Naive B cell (primary cell): ENCODE results near the gene PLD1. TPM values are rescaled to one million over a fixed set of nuclear protein-coding genes. Genes with fewer than 3 reads are reported as not detected.

ENCODE experiments used
- ATAC-seq, 2 donors: fragments of 150-1000 bp; cut with Tn5 transposase; 2 replicates each; pipeline ENCODE4 v1.10.0; 2021; ENCODE audit warnings: low read depth in 2 of 2, mild to moderate bottlenecking in 2 of 2, moderate library complexity in 2 of 2
- DNase-seq: peaks from one replicate; pipeline ENCODE4 v3.0.0; 2022
- H3K27ac Mint-ChIP-seq, 6 donors: one replicate each; pipeline ENCODE4 v1.8.0; 2020 to 2022; ENCODE audit warnings: mild to moderate bottlenecking in 6 of 6, mixed read lengths in 6 of 6, moderate library complexity in 5 of 6, inconsistent platforms in 2 of 6
- H3K27me3 Mint-ChIP-seq, 3 donors: one replicate each; pipeline ENCODE4 v1.8.0; 2021 to 2022; ENCODE audit warnings: mixed read lengths in 3 of 3, mild to moderate bottlenecking in 1 of 3
- H3K36me3 Mint-ChIP-seq, 2 donors: one replicate each; pipeline ENCODE4 v1.8.0; 2020 to 2022; ENCODE audit warnings: mixed read lengths in 2 of 2, inconsistent platforms in 1 of 2, mild to moderate bottlenecking in 1 of 2
- H3K4me1 Mint-ChIP-seq, 3 donors: one replicate each; pipeline ENCODE4 v1.8.0; 2020 to 2022; ENCODE audit warnings: mixed read lengths in 3 of 3, inconsistent platforms in 1 of 3, mild to moderate bottlenecking in 1 of 3, moderate library complexity in 1 of 3
- H3K4me3 Mint-ChIP-seq, 8 donors: one replicate each; pipeline ENCODE4 v1.8.0; 2020 to 2022; ENCODE audit warnings: mild to moderate bottlenecking in 8 of 8, mixed read lengths in 8 of 8, moderate library complexity in 8 of 8, inconsistent platforms in 2 of 8
- H3K9me3 Mint-ChIP-seq, 7 donors: one replicate each; pipeline ENCODE4 v1.8.0; 2020 to 2022; ENCODE audit warnings: mixed read lengths in 7 of 7, mild to moderate bottlenecking in 5 of 7, inconsistent platforms in 2 of 7, moderate library complexity in 1 of 7
- polyA plus RNA-seq, 6 donors: library from polyadenylated mRNA; unstranded; fragments of 300-500 nt; fragmentation: Illumina TruSeq; gene quantifications; one replicate each; pipeline ENCODE4 v1.2.3, GENCODE V29; 2021; ENCODE audit warnings: low read depth in 6 of 6

Gene PLD1
- polyA plus RNA-seq, 6 donors from 2014 or later: not detected

- ATAC-seq (peak in 1 of 2 donors; percentile 32), DNase-seq (no peak)
- H3K4me3 Mint-ChIP-seq: no peak overlapping the region
- H3K27me3 Mint-ChIP-seq: no peaks in the 10 kb centered on the region
- H3K27ac Mint-ChIP-seq: peak overlapping the region in 2 of 6 donors; percentile 0 to 4
- no peaks in the 10 kb centered on the region for H3K36me3 Mint-ChIP-seq
- H3K9me3 Mint-ChIP-seq: peaks cover 0 to 2% (median 0%) of the 10 kb centered on the region in 7 donors
- peaks cover 4 to 7% (median 7%) of the 10 kb centered on the region in 3 donors for H3K4me1 Mint-ChIP-seq
These were observed 120.0 kb downstream of the PLD1 start for GRCh38 chr3:171690281-171690680.

- DNase-seq (no peak), ATAC-seq (no peak)
- Mint-ChIP-seq H3K9me3 (peaks cover 0 to 2% (median 0%) of the 10 kb centered on the region in 7 donors), H3K27ac (peak overlapping the region in 1 of 6 donors; percentile 17), H3K4me1 (peaks cover 4 to 7% (median 7%) of the 10 kb centered on the region in 3 donors), H3K27me3 (no peaks in the 10 kb centered on the region), H3K36me3 (no peaks in the 10 kb centered on the region), H3K4me3 (no peak overlapping the region)
These were observed 121.7 kb downstream of the PLD1 start for GRCh38 chr3:171688593-171688992.

- Mint-ChIP-seq H3K4me3 (no peak overlapping the region), H3K36me3 (no peaks in the 10 kb centered on the region), H3K9me3 (peaks cover 0 to 3% (median 0%) of the 10 kb centered on the region in 7 donors), H3K27ac (no peak overlapping the region), H3K4me1 (peaks cover 4 to 7% (median 7%) of the 10 kb centered on the region in 3 donors), H3K27me3 (no peaks in the 10 kb centered on the region)
- DNase-seq: no peak
- ATAC-seq: no peak
These were observed 122.3 kb downstream of the PLD1 start for GRCh38 chr3:171688002-171688401.

GRCh38 chr3:171687581-171687980 is 122.7 kb downstream of the PLD1 start:
- Mint-ChIP-seq H3K27ac (no peak overlapping the region), H3K9me3 (peaks cover 0 to 3% (median 0%) of the 10 kb centered on the region in 7 donors), H3K27me3 (no peaks in the 10 kb centered on the region), H3K4me3 (no peak overlapping the region), H3K36me3 (no peaks in the 10 kb centered on the region), H3K4me1 (peaks cover 4 to 7% (median 7%) of the 10 kb centered on the region in 3 donors)
- no peak for ATAC-seq
- no peak for DNase-seq

GRCh38 chr3:171687064-171687463 is 123.2 kb downstream of the PLD1 start:
- Mint-ChIP-seq H3K36me3 (no peaks in the 10 kb centered on the region), H3K4me1 (peaks cover 4 to 7% (median 6%) of the 10 kb centered on the region in 3 donors), H3K27ac (no peak overlapping the region), H3K4me3 (no peak overlapping the region), H3K27me3 (no peaks in the 10 kb centered on the region), H3K9me3 (peaks cover 0 to 3% (median 0%) of the 10 kb centered on the region in 7 donors)
- DNase-seq (no peak), ATAC-seq (no peak)

GRCh38 chr3:171685116-171685895 is 125.0 kb downstream of the PLD1 start:
- DNase-seq (no peak), ATAC-seq (no peak)
- H3K4me1 Mint-ChIP-seq: peaks cover 1 to 4% (median 3%) of the 10 kb centered on the region in 3 donors
- H3K27me3 Mint-ChIP-seq: no peaks in the 10 kb centered on the region
- peaks cover 0 to 3% (median 0%) of the 10 kb centered on the region in 7 donors for H3K9me3 Mint-ChIP-seq
- H3K4me3 Mint-ChIP-seq: no peak overlapping the region
- no peaks in the 10 kb centered on the region for H3K36me3 Mint-ChIP-seq
- no peak overlapping the region for H3K27ac Mint-ChIP-seq

- no peak for DNase-seq
- ATAC-seq: no peak
- Mint-ChIP-seq H3K27me3 (no peaks in the 10 kb centered on the region), H3K9me3 (peaks cover 0 to 2% (median 0%) of the 10 kb centered on the region in 7 donors), H3K36me3 (no peaks in the 10 kb centered on the region), H3K4me3 (no peak overlapping the region), H3K4me1 (no peaks in the 10 kb centered on the region), H3K27ac (no peak overlapping the region)
These were observed 126.1 kb downstream of the PLD1 start for GRCh38 chr3:171684221-171684620.

GRCh38 chr3:171682743-171683142 is 127.5 kb downstream of the PLD1 start:
- ATAC-seq: no peak
- Mint-ChIP-seq H3K27me3 (no peaks in the 10 kb centered on the region), H3K27ac (no peak overlapping the region), H3K4me3 (no peak overlapping the region), H3K36me3 (no peaks in the 10 kb centered on the region), H3K4me1 (no peaks in the 10 kb centered on the region), H3K9me3 (peaks cover 0 to 2% (median 0%) of the 10 kb centered on the region in 7 donors)
- DNase-seq: no peak

- no peaks in the 10 kb centered on the region for H3K4me1 Mint-ChIP-seq
- no peaks in the 10 kb centered on the region for H3K36me3 Mint-ChIP-seq
These were observed 129.4 kb downstream of the PLD1 start for GRCh38 chr3:171680726-171681411.

GRCh38 chr3:171678971-171679492 is 131.3 kb downstream of the PLD1 start:
- Mint-ChIP-seq H3K27me3 (no peaks in the 10 kb centered on the region), H3K36me3 (no peaks in the 10 kb centered on the region), H3K4me3 (no peak overlapping the region), H3K27ac (no peak overlapping the region), H3K4me1 (no peaks in the 10 kb centered on the region), H3K9me3 (peaks cover 0 to 2% (median 0%) of the 10 kb centered on the region in 7 donors)
- no peak for ATAC-seq
- DNase-seq: no peak

More at GRCh38 chr3:171680726-171681411, 129.4 kb downstream of the PLD1 start:
- no peaks in the 10 kb centered on the region for H3K27me3 Mint-ChIP-seq
- DNase-seq (no peak), ATAC-seq (no peak)
- H3K9me3 Mint-ChIP-seq: peaks cover 0 to 2% (median 0%) of the 10 kb centered on the region in 7 donors
- H3K27ac Mint-ChIP-seq: no peak overlapping the region
- H3K4me3 Mint-ChIP-seq: no peak overlapping the region

- no peak overlapping the region for H3K27ac Mint-ChIP-seq
- H3K4me3 Mint-ChIP-seq: no peak overlapping the region
- H3K36me3 Mint-ChIP-seq: no peaks in the 10 kb centered on the region
- H3K4me1 Mint-ChIP-seq: no peaks in the 10 kb centered on the region
- ATAC-seq (no peak), DNase-seq (no peak)
- no peaks in the 10 kb centered on the region for H3K9me3 Mint-ChIP-seq
- H3K27me3 Mint-ChIP-seq: no peaks in the 10 kb centered on the region
These were observed 132.6 kb downstream of the PLD1 start for GRCh38 chr3:171677706-171678105.

GRCh38 chr3:171676601-171677175 is 133.6 kb downstream of the PLD1 start:
- H3K36me3 Mint-ChIP-seq: no peaks in the 10 kb centered on the region
- H3K27me3 Mint-ChIP-seq: no peaks in the 10 kb centered on the region
- no peak overlapping the region for H3K4me3 Mint-ChIP-seq
- H3K4me1 Mint-ChIP-seq: no peaks in the 10 kb centered on the region
- ATAC-seq: no peak
- no peak overlapping the region for H3K27ac Mint-ChIP-seq
- H3K9me3 Mint-ChIP-seq: no peaks in the 10 kb centered on the region
- no peak for DNase-seq

- no peak overlapping the region for H3K4me3 Mint-ChIP-seq
- no peaks in the 10 kb centered on the region for H3K4me1 Mint-ChIP-seq
- H3K27me3 Mint-ChIP-seq: no peaks in the 10 kb centered on the region
- no peaks in the 10 kb centered on the region for H3K36me3 Mint-ChIP-seq
- no peaks in the 10 kb centered on the region for H3K9me3 Mint-ChIP-seq
- ATAC-seq (no peak), DNase-seq (no peak)
- H3K27ac Mint-ChIP-seq: no peak overlapping the region
These were observed 136.3 kb downstream of the PLD1 start for GRCh38 chr3:171673951-171674350.
